ENCODE measurements around the gene MIX23. TPM values are rescaled to one million over a fixed set of nuclear protein-coding genes. Genes with fewer than 3 reads are reported as not detected.

Gene MIX23
- total RNA-seq, 1 experiment from 2014 or later = 75.3 TPM

DNA sequence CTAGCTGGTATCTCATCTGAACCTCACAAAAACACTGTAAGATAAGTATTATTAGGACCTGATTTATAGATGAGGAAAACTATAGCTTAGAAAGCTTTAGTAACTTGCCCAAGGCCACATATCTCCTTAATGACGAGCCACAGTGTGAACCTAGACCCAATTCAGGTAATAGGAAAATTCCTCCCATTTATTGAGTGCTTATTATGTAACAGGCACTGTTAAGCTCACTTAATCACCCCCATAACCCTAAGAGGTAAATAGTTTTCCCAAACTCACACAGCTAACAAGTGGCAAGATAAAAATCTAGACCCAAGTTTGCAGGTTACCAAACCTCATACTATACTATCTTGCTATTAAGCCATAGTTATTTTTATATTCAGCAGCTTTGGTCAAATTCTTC is 24.9 kb upstream of the MIX23 start:
- TF ChIP-seq, protein P1, sequence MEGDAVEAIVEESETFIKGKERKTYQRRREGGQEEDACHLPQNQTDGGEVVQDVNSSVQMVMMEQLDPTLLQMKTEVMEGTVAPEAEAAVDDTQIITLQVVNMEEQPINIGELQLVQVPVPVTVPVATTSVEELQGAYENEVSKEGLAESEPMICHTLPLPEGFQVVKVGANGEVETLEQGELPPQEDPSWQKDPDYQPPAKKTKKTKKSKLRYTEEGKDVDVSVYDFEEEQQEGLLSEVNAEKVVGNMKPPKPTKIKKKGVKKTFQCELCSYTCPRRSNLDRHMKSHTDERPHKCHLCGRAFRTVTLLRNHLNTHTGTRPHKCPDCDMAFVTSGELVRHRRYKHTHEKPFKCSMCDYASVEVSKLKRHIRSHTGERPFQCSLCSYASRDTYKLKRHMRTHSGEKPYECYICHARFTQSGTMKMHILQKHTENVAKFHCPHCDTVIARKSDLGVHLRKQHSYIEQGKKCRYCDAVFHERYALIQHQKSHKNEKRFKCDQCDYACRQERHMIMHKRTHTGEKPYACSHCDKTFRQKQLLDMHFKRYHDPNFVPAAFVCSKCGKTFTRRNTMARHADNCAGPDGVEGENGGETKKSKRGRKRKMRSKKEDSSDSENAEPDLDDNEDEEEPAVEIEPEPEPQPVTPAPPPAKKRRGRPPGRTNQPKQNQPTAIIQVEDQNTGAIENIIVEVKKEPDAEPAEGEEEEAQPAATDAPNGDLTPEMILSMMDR (conservative IDR thresholded peaks at IDR 0.05; ENCODE audit: low read depth, low read length) = no peak
- no peak for TF ChIP-seq EZH2 (IDR thresholded peaks at IDR 0.05; ENCODE audit: borderline replicate concordance, low read depth, low read length, poor library complexity, severe bottlenecking)
- no peak overlapping the region for H3K27ac ChIP-seq (ENCODE audit: low read depth, low read length, poor library complexity, severe bottlenecking)
- DNase-seq (ENCODE audit: low spot score) = no peak
- no peak overlapping the region for H3K4me3 ChIP-seq (ENCODE audit: low read depth, low read length, poor library complexity, severe bottlenecking)
- peaks cover 31% of the 10 kb centered on the region for H3K36me3 ChIP-seq (ENCODE audit: insufficient read depth, low read length, poor library complexity, severe bottlenecking)
- BruUV-seq (replicated peaks) = no TSS peak
- intact Hi-C loops (cut with micrococcal nuclease; ENCODE audit: unreplicated experiment) = no loop called here
- no peaks in the 10 kb centered on the region for H3K9me3 ChIP-seq (ENCODE audit: low read depth, low read length, poor library complexity, severe bottlenecking)
- CTCF ChIA-PET = no interaction called here
- H3K4me1 ChIP-seq (ENCODE audit: insufficient read depth, low read length, poor library complexity, severe bottlenecking) = no peaks in the 10 kb centered on the region
- POLR2A ChIA-PET (ENCODE audit: low non-redundant PET) = no interaction called here
- H3K27me3 ChIP-seq (replicated peaks; ENCODE audit: insufficient read depth, low read depth, low read length, poor library complexity) = no peaks in the 10 kb centered on the region

DNA sequence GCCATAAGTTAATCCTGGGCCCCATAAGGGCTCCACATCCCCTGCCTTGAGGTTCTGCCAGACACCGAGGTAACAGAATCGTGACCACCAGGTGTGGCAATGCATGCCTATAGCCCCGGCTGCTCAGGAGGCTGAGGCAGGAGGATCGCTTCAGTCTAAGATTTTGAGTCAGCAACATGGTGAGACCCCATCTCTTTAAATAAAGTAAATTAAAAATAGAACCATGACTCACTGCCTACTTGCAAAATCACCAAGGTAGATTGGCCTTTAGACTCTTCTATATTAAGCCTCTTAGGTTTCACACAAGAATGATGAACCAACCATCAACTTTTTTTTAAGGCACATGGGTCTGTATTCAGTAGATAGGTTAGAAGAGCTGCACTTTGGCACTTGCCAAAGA is 23.2 kb upstream of the MIX23 start:
- CTCF ChIA-PET = no interaction called here
- intact Hi-C loops (cut with micrococcal nuclease; ENCODE audit: unreplicated experiment) = no loop called here
- no peaks in the 10 kb centered on the region for H3K4me1 ChIP-seq (ENCODE audit: insufficient read depth, low read length, poor library complexity, severe bottlenecking)
- no peaks in the 10 kb centered on the region for H3K27me3 ChIP-seq (replicated peaks; ENCODE audit: insufficient read depth, low read depth, low read length, poor library complexity)
- H3K9me3 ChIP-seq (ENCODE audit: low read depth, low read length, poor library complexity, severe bottlenecking) = no peaks in the 10 kb centered on the region
- TF ChIP-seq EZH2 (IDR thresholded peaks at IDR 0.05; ENCODE audit: borderline replicate concordance, low read depth, low read length, poor library complexity, severe bottlenecking) = no peak
- TF ChIP-seq, protein P1 (conservative IDR thresholded peaks at IDR 0.05; ENCODE audit: low read depth, low read length) = no peak
- H3K27ac ChIP-seq (ENCODE audit: low read depth, low read length, poor library complexity, severe bottlenecking) = no peak overlapping the region
- POLR2A ChIA-PET (ENCODE audit: low non-redundant PET) = no interaction called here
- BruUV-seq (replicated peaks) = no TSS peak
- no peak overlapping the region for H3K4me3 ChIP-seq (ENCODE audit: low read depth, low read length, poor library complexity, severe bottlenecking)
- DNase-seq (ENCODE audit: low spot score) = no peak
- H3K36me3 ChIP-seq (ENCODE audit: insufficient read depth, low read length, poor library complexity, severe bottlenecking) = peaks cover 36% of the 10 kb centered on the region

DNA sequence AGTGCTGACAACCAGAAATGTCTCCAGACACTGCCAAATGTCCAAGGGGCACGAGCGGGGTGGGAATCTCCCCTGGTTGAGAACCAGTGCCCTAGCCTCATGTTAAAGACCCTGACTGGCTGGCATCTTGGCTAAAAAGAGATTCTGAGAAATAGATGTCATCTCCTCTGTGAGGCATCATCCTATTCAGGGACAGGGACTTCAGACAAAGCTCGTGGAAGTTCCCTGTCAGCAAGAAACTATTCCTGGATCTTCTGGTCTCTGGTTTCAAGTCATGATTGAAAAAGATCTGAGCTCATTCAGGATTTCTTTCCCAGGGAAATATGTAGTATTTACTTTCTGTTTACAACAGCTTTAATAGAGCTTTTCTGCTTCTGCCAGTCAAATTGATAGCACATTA is 22.0 kb upstream of the MIX23 start:
- intact Hi-C loops (cut with micrococcal nuclease; ENCODE audit: unreplicated experiment) = no loop called here
- H3K36me3 ChIP-seq (ENCODE audit: insufficient read depth, low read length, poor library complexity, severe bottlenecking) = peaks cover 33% of the 10 kb centered on the region
- CTCF ChIA-PET = no interaction called here
- H3K9me3 ChIP-seq (ENCODE audit: low read depth, low read length, poor library complexity, severe bottlenecking) = no peaks in the 10 kb centered on the region
- no peak for DNase-seq (ENCODE audit: low spot score)
- H3K27me3 ChIP-seq (replicated peaks; ENCODE audit: insufficient read depth, low read depth, low read length, poor library complexity) = no peaks in the 10 kb centered on the region
- TF ChIP-seq EZH2 (IDR thresholded peaks at IDR 0.05; ENCODE audit: borderline replicate concordance, low read depth, low read length, poor library complexity, severe bottlenecking) = no peak
- TF ChIP-seq, protein P1 (conservative IDR thresholded peaks at IDR 0.05; ENCODE audit: low read depth, low read length) = no peak
- BruUV-seq (replicated peaks) = no TSS peak
- H3K4me3 ChIP-seq (ENCODE audit: low read depth, low read length, poor library complexity, severe bottlenecking) = no peak overlapping the region
- H3K4me1 ChIP-seq (ENCODE audit: insufficient read depth, low read length, poor library complexity, severe bottlenecking) = no peaks in the 10 kb centered on the region
- POLR2A ChIA-PET (ENCODE audit: low non-redundant PET) = no interaction called here
- no peak overlapping the region for H3K27ac ChIP-seq (ENCODE audit: low read depth, low read length, poor library complexity, severe bottlenecking)
